Fibroblast of peridontal ligament (primary cell): ENCODE results near the gene JPH2.

Source experiments
- DNase-seq: peaks from one replicate; pipeline ENCODE4 v3.0.0-alpha.2; 2010; ENCODE audit errors: extremely low read depth

The JPH2 gene

DNA sequence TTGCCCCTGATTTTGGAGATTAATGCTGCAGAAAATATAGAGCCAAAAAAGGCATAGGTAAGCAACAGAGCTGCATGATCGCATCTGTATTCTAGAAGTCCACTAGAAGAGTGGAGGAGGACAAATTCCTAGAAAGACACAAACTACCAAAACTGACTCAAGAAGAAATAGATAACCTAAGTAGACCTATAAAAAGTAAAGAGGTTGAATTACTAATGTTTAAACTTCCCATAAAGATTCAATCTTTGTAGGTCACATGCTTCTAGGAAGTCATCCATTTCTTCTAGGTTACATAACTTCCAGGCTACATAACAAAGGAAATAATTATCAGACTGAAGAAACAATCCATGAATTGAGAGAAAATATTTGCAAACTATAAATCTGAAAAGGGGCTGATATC lies 84.4 kb downstream of the JPH2 start:
- no peak for DNase-seq

DNA sequence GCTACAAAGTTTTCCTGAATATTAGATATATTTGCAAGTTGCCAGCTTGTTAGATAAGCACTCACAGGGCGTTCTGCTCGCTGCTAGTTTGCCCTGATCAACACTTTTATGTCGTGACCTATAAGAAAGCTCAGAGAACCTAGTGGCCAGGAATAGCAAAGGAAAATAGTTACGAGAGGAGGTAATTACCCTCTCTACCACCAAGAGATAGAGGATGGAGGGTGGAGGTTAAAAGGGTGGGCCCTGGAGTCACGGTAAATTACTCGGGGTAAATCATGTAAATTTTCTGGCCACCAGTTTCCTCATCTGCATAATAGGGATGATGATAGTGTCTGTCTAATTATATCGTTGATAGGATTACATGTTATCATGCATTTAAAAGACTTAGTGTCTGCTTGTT lies 87.2 kb downstream of the JPH2 start:
- no peak for DNase-seq

DNA sequence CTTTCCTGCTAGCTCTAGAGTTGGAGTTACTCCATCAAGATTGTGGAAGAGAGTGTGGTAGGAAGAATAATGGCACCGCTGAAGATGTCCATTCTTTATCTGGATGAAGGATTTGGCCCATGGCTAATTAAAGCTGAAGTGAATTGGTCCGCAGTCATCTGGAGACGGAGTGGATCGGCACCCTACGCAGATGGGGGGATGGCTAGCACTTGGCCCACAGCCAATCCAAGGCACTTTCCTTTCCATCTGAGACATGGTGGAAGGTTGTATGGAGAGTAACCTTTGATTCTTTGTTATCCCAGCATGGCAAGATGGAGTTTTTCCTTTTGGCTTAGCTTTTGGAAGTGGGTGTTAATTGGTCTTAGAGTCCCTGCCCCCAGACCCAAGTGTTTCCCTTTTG lies 88.3 kb downstream of the JPH2 start:
- no peak for DNase-seq

DNA sequence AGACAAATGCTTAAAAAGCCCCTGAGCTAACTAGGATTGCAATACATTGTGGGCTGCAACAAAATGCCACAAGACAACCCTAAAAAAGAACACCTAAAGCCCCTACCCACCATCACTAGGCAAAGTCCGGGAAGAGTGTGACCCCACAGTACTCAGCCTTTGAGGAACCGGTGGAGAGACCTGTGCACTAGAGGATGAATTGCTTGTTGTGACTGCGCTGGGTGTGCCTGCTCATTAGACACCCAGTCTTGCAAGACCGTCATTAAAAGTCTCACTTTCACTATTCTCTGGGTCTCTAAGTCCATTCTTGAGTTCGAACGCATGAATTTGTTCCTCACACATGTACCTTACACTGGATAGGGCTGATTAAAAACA lies 88.7 kb downstream of the JPH2 start:
- no peak for DNase-seq

DNA sequence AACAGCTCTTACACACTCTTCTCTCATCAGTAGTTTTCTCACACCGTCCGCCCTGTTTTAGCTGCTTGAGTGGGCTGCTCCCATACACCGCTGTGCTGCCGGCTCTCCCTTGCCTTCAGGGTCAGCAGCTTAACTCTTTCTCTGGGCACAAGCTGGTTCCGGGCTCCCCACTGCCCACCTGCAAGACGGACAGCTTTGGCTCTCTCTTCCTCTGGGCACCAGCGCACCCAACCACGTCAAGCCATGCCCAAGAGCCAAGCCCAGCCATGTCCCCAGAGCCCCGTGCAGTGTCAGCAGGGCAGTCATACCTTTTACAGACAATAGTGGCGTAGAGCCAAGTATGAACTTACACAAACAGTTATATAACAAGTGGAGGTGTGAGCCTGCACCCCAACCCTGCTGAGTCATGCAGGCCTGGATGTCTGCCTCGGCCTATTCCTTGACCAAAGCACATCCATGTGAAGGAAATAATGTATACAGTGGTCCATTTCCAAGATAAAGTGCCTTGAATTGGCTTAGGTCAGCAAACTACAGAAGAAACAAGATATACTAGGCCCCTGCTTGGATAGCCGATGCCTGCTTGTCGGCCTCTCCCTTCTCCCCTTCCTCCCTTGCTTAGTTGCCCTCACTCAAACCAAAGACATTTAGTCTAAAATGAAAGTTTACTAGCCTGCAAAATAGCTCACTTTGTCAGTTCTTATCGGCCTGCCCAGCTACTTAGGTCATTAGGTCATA lies 89.3 kb downstream of the JPH2 start:
- DNase-seq = no peak

DNA sequence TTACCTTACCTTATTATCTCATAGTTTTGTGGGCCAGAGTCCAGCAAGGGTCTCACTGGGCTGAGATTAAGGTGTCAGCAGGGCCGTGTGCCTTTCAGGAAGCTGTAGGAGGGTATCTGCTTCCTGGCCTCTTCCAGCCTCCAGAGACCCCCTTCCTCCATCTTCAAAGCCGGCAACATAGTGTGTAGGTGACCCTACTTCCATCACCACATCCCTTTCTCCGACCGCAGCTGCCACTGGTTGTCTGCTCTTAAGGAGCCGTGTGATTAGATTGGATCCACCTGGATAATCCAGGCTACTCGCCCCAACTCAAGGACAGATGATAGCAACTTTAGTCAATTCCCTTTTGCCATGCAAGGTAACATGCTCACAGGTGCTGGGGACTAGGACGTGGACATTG lies 91.2 kb downstream of the JPH2 start:
- DNase-seq = no peak

DNA sequence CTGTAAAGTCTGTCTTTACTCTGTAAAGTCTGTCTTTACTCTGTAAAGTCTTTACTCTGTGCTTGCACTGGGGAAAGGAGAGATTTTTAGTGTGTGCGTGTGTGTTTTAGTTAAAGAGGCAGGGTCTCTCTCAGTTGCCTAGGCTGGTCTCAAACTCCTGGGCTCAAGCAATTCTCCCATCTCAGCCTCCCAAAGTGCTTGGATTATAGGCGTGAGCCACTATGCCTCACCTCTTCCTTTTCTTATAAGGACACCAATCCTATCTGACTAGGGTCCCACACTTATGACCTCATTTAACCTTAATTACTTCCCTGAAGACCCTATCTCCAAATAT lies 93.8 kb downstream of the JPH2 start:
- DNase-seq = no peak

DNA sequence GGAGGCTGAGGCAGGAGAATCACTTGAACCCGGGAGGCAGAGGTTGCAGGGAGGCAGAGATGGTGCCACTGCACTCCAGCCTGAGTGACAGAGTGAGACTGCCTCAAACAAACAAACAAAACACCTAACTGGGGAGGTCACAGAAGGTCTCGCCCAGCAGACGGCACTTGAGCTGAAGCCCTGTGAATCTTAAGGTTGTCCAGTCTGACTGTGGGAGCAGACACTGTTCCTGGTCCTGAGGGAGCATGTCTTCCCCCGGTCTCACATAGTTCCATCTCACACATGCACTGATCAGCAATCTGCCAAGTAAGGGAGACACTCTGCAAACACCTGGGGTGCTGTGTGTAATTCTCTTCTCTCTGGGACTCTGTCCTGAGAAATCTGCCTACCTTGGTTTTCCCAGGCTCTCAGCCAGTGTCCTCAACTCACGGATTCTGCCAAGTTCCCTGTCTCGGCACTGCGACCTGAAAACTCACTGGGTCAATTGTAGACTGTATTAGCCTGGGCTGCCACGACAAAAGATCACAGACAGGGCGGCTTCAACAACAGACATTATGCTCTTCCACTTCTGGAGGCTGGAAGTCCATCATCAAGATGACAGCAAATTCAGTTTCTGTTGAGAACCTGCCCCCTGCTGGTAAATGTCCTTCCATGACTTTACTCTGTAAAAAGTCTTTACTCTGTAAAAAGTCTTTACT lies 94.3 kb downstream of the JPH2 start:
- peak; percentile 74 for DNase-seq

DNA sequence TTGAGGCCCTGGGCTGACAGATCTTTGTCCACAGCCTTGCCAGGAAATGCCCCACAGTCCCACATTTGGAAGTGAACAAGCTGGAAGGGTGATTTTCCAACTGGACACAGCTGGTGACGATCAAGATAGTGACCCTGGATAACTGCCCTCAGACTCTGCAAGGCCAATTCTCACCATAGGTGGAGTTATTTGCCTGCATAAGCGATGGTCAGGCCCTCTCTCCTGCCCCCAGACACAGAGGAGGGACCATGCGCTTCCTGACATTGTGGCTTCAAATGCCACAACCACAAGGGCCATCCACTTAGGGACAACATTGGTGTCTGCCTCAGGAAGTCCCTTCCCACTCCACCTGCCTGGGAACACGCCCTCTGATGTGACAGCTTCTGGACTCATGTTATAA lies 96.0 kb downstream of the JPH2 start:
- no peak for DNase-seq

DNA sequence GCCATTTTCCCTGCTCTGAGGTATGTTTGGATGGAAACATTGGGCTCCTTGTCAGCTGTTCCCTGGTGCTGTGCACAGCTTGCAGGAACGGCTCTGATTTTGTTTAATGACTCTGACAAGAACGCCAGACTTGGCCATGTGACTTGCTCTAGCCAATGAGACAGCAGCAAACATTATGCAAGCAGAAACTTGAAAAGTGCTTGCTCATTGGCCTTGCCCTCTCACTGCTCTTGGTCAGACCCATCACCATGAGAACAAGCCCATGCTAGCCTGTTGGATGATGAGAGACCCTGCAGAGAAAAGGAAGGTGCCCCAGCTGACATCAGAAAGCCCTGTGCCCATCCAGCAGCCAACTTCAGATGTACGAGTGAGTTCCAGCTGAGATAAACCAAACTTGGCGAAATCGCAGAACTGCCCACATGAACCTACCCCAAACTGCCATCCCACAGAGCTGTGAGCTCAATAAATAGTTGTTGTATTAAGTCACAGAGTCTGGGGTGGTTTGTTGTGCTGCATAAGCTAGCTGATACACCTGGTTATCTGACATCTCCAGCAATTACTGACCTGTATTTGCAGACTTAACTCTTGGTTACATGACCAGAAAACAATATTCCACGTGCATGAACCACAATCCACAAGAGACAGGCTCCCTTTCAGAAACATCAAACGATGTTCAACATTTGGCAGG lies 96.9 kb downstream of the JPH2 start:
- DNase-seq = peak; percentile 72

DNA sequence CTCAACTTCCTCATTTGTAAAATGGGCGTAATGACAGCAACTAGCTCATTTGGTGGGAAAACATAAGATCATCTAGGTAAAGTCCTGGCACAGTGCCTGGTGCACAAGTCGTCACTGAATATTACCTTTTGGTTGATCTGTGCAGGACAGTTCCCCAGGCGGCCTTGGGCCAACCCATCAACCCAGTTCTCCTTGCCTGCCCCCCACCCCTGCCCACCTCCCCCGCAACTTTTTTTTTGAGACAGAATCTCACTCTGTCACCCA lies 99.2 kb downstream of the JPH2 start:
- DNase-seq = no peak

DNA sequence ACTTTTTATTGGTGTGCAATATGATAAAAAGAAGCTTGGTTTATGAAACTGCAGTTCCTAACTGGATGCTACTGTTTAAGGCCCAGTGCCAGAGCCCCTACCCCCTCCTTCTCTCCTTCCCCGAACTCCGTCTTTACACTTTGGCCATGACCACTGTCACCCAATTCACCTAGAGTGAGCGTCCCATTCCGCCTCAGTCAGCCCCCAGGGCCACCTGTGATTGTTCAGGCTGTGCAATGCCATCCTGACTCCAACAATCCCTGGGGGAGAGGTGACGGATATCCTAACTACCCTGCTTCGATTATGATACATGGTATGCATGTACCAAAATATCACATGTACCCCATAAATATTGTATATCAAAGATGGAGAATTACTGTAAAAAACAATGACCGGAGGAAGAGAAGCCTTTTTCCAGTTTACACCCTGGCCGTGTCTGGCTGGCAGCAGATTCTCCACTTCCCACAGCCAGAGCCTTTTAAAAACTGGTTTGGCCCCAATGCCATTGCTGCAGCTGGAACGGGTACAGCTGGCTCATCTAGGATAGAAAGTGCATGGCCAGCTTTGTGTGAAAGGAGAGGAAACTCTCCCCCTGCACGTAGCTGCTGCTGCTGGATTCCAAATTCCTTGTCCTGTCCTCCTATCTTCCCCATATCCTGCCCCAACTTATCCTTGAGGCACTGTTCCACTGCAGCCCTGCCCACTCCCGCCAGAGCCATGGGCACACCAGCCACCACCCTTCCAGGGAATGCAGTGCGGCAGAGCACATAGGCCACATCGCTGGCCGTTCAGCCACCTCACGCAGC lies 99.7 kb downstream of the JPH2 start:
- no peak for DNase-seq

DNA sequence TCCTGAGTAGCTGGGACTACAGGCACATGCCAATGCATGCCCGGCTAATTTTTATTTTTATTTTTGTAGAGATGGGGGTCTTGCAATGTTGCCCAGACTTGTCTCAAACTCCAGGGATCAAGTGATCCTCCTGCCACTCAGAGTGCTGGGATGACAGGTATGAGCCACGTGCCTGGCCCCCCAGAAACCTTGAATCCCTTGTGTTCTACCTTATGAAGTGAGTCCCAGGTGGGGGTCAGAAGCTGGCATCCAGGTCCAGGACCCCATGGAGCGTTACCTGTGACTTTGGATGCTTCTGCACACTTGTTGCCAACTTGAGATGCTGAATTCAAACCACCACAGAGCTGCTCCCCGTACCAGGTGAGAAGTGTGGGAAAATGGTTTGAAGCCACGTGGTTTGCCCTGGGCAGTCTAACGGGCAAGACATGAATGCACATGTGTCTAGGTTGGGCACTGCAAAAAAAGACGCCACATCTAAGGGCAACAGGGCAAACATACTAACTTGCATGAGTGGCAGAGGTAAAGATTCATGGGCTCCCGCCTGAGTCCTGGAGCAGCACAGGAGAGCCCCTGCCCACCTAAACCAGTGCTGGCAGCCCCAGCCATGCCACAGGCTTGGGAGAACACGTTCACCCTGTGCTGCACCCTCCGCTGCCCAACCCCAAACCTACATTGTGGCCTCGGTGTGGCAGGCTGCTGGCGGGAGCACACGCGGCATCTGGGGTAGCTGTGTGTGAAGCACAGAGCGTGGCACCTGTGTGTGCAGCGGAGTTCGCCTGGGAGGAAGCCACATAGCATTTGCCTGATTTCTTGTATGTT lies 101.2 kb downstream of the JPH2 start:
- no peak for DNase-seq

DNA sequence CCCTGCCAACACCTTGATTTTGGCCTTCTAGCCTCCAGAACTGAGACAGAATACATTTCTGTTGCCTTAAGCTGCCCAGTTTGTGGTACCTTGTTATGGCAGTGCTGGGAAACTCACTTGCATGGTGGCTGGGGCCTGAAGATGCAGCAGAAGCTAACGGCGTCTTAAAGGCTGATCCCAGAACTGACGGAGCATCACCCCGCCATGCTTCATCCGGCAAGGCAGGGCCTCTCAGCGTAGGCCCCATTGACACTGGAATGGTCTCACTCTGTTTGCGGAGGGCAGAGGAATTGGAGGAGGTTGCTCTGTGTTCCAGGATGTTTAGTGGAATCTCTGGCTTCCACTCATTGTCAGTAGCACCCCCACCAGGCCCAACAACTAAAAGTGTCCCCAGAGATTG lies 102.1 kb downstream of the JPH2 start:
- no peak for DNase-seq

DNA sequence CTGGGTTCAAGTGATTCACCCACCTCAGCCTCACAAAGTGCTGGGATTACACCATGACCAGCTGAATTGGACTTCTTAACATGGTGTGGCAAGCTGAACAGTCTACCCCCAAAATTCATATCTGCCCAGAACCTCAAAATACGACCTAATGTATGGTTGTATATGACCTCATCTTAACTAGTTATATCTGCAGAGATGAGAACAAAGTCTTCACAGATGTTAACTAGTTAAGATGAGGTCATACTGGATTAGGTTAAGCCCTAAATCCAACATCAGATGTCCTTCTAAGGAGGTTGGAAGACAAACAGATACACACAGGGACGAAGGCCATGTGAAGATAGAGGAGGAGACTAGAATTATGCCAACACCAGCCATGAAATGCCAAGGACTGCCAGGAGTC lies 102.5 kb downstream of the JPH2 start:
- no peak for DNase-seq

DNA sequence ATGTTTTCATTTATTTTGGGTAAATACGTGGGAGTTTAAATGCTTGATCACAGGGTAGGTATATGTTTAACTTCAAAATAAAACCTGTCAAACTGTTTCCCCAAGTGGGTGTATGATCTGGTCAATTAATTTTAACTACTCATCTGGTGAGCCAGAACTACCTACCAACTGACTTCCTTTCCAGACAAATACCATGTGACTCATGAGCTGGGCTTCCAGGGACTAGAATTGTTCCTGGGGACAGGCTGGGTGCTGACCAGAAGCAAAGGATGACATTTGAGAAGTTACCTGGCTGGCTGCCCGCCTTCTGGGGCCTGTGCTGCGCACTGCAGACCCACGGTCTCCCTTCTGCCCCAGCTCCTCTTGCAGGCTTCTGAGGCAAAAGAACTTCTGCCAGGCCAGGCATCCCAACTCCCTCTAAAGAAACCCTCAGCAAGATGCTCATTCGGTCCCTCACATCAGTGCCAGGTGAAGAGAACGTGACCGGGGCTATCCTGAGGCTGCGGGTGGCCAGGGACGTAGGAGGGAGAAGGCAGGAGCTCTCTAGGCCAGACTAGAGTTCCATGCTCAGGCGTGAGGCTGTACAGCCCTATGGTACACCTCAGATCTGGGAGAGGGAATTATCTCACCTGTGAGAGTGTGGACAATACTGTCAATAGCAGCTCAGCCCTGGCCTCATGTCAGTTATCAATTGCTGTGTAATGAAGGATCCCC lies 103.6 kb downstream of the JPH2 start:
- DNase-seq = peak; percentile 52

DNA sequence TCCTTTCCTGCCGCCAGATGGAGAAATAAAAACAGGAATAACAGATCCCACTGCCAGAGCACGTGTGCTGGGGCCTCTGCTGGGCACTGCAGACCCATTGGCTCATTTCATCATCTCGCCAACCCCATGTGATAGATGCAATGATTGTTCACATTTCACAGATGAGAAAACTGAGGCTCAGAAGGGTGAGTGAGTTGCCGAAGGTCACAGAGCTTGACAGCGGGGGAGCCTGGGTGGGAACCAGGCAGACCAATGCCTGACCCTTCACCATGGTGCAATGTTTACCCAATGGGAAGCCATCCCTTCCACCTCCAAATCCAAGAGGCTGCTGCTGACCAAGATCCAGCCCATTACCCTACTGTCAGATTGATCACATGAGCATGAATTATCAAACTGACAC lies 105.1 kb downstream of the JPH2 start:
- no peak for DNase-seq

DNA sequence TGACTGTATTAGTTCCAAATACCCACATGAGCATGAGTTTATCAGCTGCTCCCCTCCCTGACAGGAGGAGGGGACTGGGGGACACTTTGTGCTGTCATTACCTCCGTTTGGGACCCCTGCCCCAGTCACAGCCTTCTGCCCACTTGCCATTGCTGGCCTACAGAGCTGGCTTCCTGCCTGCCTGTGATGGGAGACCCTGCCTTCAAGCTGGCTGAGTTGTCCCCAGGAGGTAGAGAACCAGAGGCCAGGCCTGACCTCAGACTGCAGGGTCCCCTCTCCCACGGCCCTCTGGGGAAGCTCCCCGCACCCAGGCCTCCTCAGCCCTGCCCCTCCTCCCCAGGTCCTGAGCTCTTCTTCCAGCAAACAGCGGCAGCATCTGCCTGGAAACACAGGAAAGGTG lies 105.5 kb downstream of the JPH2 start:
- DNase-seq = no peak

DNA sequence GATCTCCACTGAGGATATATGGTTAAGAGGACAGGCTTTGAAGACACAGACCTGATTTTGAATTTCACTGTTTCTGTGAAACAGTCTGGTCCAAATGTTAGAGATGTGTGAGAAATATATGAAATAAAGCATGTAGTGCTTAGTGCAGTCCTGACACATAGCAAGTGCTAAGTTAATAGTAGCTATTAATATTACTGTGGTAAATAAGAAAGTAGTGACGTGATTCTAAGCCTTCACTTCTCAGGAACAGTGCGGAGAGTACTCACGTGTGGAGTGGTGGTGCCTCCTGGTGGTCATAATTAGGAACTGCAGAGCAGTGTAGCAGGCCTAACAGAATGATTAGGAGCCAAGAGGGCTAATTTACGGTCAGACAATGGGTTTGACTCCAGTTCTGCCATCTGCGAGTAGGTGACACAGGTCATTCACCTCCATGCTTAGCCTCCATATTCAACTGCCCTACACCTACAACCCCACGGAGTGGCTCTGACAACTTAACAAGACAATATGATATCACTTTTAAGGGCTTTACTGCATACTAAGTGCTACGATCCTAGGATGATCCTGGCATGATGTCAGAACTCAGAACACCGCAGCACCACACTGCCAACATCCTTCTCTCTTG lies 106.2 kb downstream of the JPH2 start:
- DNase-seq = peak; percentile 86

DNA sequence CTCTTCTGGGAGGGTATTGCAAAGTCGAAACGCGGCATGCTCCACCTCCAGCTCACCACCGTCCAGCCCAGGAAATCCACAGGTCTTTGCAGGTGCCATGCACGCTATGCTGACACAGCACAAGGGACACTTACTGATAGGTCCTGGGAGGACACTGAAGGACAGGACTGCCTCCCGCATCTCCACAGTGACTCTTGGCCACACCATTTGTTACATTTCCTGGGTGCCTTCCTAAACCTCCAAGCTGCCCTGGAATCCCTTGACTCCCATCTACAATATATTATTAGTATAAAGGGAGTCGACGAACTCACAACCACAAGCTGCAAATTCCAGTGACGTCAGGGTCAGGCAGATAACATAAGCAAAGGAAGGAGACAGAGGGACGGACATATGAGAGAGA lies 106.9 kb downstream of the JPH2 start:
- peak; percentile 43 for DNase-seq

DNA sequence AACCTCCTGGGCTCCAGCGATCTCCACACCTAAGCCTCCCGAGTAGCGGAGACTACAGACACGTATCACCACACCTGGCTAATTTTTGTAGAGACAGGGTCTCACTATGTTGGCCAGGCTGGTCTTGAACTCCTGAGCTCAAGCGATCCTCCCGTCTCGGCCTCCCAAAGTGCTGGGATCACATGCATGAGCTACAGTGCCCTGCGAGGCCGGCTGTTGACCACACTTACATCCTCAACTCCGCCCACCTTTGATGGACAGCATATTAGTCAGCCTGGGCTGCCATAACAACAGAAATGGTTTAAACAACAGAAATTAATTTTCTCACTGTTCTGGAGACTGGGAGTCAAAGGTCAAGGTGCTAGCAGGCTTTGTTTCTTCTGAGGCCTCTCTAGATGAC lies 107.7 kb downstream of the JPH2 start:
- DNase-seq = no peak
